ENCODE data around the gene OLFML2B.

DNA sequence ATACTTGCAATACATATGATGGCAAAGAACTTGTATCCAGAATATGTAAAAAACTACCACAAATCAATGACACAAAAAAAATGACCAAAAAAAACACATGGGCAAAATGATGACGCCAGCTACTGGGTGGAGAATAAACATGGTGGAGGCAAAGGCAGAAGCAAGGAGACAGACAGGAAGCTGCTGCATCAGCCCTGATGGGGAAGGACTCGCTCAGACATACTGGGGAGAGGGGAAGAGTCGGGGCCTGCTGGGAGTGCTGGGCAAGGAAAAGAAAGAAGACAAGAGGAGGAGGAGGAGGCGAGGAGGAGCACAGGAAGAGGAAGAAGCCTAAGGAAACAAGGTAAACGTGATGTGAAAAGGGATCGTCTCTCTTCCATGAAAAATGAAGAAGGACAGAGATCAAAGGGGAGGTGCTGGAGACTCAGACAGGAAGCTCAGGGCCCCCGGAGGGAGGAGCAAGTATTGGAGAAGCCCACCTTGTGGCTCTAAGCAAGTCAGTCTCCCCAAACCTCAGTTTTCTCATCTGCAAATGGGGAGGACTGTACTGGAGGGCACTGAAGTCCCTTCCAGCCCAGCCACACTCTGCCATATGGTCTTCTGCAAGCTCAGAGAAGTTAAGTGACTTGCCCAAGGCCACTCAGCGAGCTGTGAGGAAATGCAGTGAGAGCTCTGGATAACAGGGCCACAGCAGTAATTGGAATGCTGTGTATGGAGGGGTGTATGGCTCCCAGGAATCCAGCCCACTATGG is 24.2 kb downstream of the OLFML2B start:
- TF ChIP-seq CEBPB (IDR thresholded peaks at IDR 0.05; ENCODE audit: low read depth, low read length) (no peak), POLR2A (IDR thresholded peaks at IDR 0.05; ENCODE audit: low read depth, low read length) (no peak), BHLHE40 (IDR thresholded peaks at IDR 0.05; ENCODE audit: low read depth, low read length) (no peak), FOS (IDR thresholded peaks at IDR 0.05; ENCODE audit: low read depth, low read length) (no peak), RFX5 (IDR thresholded peaks at IDR 0.05; ENCODE audit: low read depth, low read length) (no peak), MAZ (IDR thresholded peaks at IDR 0.05; ENCODE audit: borderline replicate concordance, low read depth, low read length) (no peak), RAD21 (IDR thresholded peaks at IDR 0.05; ENCODE audit: low read length) (no peak)
- TF ChIP-seq, protein P1, sequence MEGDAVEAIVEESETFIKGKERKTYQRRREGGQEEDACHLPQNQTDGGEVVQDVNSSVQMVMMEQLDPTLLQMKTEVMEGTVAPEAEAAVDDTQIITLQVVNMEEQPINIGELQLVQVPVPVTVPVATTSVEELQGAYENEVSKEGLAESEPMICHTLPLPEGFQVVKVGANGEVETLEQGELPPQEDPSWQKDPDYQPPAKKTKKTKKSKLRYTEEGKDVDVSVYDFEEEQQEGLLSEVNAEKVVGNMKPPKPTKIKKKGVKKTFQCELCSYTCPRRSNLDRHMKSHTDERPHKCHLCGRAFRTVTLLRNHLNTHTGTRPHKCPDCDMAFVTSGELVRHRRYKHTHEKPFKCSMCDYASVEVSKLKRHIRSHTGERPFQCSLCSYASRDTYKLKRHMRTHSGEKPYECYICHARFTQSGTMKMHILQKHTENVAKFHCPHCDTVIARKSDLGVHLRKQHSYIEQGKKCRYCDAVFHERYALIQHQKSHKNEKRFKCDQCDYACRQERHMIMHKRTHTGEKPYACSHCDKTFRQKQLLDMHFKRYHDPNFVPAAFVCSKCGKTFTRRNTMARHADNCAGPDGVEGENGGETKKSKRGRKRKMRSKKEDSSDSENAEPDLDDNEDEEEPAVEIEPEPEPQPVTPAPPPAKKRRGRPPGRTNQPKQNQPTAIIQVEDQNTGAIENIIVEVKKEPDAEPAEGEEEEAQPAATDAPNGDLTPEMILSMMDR (conservative IDR thresholded peaks at IDR 0.05; ENCODE audit: low read depth, low read length) = no peak

All from IMR-90 (cell line).